ENCODE measurements around the gene NRDC.

NRDC gene

DNA sequence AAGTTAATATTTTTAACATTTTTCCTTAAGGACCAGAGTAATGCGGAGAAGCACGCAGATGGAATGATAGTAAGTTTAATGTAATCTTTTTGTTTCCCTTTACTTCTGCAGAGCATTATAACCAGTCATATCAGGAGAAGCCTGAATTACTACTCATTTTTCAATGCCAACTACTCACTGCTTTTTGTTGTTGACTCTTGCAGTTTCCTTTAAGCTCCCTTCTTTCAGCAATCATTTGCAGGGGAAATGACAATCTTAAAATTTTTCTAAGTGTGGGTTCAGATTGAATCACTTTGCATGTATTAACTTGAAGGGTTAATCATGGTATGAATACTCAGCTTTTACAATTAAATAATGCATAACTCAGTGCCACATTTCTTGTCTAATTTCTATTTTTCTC, 122.2 kb downstream of the NRDC start:
- TF ChIP-seq, protein P1, sequence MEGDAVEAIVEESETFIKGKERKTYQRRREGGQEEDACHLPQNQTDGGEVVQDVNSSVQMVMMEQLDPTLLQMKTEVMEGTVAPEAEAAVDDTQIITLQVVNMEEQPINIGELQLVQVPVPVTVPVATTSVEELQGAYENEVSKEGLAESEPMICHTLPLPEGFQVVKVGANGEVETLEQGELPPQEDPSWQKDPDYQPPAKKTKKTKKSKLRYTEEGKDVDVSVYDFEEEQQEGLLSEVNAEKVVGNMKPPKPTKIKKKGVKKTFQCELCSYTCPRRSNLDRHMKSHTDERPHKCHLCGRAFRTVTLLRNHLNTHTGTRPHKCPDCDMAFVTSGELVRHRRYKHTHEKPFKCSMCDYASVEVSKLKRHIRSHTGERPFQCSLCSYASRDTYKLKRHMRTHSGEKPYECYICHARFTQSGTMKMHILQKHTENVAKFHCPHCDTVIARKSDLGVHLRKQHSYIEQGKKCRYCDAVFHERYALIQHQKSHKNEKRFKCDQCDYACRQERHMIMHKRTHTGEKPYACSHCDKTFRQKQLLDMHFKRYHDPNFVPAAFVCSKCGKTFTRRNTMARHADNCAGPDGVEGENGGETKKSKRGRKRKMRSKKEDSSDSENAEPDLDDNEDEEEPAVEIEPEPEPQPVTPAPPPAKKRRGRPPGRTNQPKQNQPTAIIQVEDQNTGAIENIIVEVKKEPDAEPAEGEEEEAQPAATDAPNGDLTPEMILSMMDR (IDR thresholded peaks at IDR 0.05; ENCODE audit: insufficient read depth, low read depth, low read length, missing control alignments): no peak
- H3K4me3 ChIP-seq (ENCODE audit: low read depth, low read length): no peak overlapping the region
- no peak for DNase-seq (ENCODE audit: low read depth)

DNA sequence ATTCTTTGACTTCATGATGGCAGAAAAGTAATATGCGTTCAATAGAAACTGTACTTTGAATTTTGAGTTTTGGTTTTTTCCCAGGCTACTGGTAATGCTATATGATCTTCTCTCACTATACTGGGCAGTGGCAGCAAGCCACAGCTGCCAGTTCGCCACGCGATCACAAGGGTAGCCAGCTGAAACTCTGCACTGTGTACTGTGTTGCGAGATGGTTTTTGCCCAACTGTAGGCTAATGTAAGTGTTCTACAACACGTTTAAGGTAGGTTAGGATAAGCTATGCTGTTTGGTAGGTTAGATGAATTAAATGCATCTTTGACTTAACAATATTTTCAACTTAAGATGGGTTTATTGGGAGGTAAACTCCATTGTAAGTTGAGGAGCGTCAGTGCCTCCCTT, 123.1 kb downstream of the NRDC start:
- no peak for DNase-seq (ENCODE audit: low read depth)
- TF ChIP-seq, protein P1 (IDR thresholded peaks at IDR 0.05; ENCODE audit: insufficient read depth, low read depth, low read length, missing control alignments): no peak
- no peak overlapping the region for H3K4me3 ChIP-seq (ENCODE audit: low read depth, low read length)

DNA sequence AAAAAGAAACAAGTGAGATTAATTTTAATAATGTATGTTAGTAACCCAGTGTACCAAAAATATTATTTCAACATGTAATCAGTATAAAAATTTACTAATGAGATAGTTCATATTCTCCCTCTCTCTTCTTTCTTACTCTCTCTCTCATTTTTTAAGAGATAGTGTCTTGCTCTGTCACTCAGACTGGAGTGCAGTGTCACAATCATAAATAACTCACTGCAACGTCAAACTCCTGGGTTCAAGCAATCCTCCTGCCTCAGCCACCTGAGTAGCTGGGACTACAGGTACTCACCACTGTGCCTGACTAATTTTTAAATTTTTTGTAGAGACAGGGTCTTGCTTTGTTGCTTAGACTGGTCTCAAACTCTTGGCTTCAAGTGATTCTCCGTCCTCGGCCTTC, 123.9 kb downstream of the NRDC start:
- no peak for DNase-seq (ENCODE audit: low read depth)
- H3K4me3 ChIP-seq (ENCODE audit: low read depth, low read length): no peak overlapping the region
- TF ChIP-seq, protein P1 (IDR thresholded peaks at IDR 0.05; ENCODE audit: insufficient read depth, low read depth, low read length, missing control alignments): no peak

GRCh38 chr1:51753969-51754368, 124.6 kb downstream of the NRDC start:
- H3K4me3 ChIP-seq (ENCODE audit: low read depth, low read length): no peak overlapping the region
- no peak for DNase-seq (ENCODE audit: low read depth)
- TF ChIP-seq, protein P1 (IDR thresholded peaks at IDR 0.05; ENCODE audit: insufficient read depth, low read depth, low read length, missing control alignments): no peak

- TF ChIP-seq, protein P1 (IDR thresholded peaks at IDR 0.05; ENCODE audit: insufficient read depth, low read depth, low read length, missing control alignments): no peak
- no peak for DNase-seq (ENCODE audit: low read depth)
- no peak overlapping the region for H3K4me3 ChIP-seq (ENCODE audit: low read depth, low read length)
Measured at GRCh38 chr1:51752073-51752948, 126.2 kb downstream of the NRDC start.

DNA sequence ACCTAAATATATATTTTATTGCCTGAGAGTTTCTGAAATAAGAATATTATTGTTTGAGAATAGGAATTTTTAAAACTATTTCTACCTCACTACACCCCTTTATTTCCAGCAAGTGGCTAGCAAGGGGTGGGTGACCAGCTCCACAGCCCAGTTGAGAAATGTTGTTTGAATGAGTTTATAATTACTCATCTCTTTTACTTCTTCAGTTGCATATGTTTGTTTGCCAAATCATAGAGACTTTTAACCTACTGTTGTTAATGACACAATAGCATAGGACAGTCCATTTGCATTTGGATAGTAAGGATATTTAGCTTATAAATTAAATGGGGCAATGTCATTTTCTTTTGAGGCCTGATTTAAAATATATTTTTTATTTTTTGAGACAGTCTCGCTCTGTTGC, 127.8 kb downstream of the NRDC start:
- no peak overlapping the region for H3K4me3 ChIP-seq (ENCODE audit: low read depth, low read length)
- TF ChIP-seq, protein P1 (IDR thresholded peaks at IDR 0.05; ENCODE audit: insufficient read depth, low read depth, low read length, missing control alignments): no peak
- no peak for DNase-seq (ENCODE audit: low read depth)

DNA sequence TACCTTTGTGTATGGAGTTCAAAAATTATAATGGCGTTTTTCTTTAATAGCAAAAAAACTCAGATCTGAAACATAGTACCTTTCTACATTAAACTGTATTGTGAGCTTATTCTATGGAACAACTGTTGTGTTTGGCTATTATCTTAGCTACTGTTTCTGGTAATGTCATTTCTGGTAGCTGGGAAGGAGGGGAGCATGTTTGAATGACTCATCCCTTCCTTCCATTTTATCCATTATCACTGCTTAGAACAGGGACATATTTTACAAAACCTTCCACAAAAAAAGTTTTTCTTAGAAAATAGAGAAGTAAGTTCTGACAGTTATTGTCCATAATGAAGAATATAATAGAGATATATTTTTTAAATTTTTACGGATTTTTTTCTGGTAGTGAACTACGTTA, 128.3 kb downstream of the NRDC start:
- no peak for DNase-seq (ENCODE audit: low read depth)
- TF ChIP-seq, protein P1 (IDR thresholded peaks at IDR 0.05; ENCODE audit: insufficient read depth, low read depth, low read length, missing control alignments): no peak
- no peak overlapping the region for H3K4me3 ChIP-seq (ENCODE audit: low read depth, low read length)

Measured in GM12865 (cell line).